ENCODE data around the gene CCDC86.

The CCDC86 gene

GRCh38 chr11:60831501-60832079 is 10.3 kb upstream of the CCDC86 start:
- no peak for DNase-seq

GRCh38 chr11:60834742-60835533 is 7.0 kb upstream of the CCDC86 start:
- DNase-seq: no peak

GRCh38 chr11:60835534-60835846 is 6.4 kb upstream of the CCDC86 start:
- no peak for DNase-seq

GRCh38 chr11:60836866-60837515 is 4.9 kb upstream of the CCDC86 start:
- DNase-seq: no peak

- DNase-seq: no peak
These were observed 3.8 kb upstream of the CCDC86 start for GRCh38 chr11:60838132-60838531.

- no peak for DNase-seq
These were observed 1.2 kb upstream of the CCDC86 start for GRCh38 chr11:60840470-60841430.

- DNase-seq: no peak
These were observed 1.0 kb downstream of the CCDC86 start for GRCh38 chr11:60842668-60843600.

GRCh38 chr11:60844045-60844869 is 2.3 kb downstream of the CCDC86 start:
- DNase-seq: no peak

GRCh38 chr11:60844870-60845221 is 2.9 kb downstream of the CCDC86 start:
- no peak for DNase-seq

- DNase-seq: no peak
These were observed 3.4 kb downstream of the CCDC86 start for GRCh38 chr11:60845338-60845737.

- no peak for DNase-seq
These were observed 5.4 kb downstream of the CCDC86 start for GRCh38 chr11:60847281-60847680.

- DNase-seq: no peak
These were observed 6.0 kb downstream of the CCDC86 start for GRCh38 chr11:60847896-60848295.

GRCh38 chr11:60848714-60849151 is 6.8 kb downstream of the CCDC86 start:
- DNase-seq: no peak

- no peak for DNase-seq
These were observed 8.0 kb downstream of the CCDC86 start for GRCh38 chr11:60849641-60850520.

- DNase-seq: no peak
These were observed 9.6 kb downstream of the CCDC86 start for GRCh38 chr11:60851327-60852104.

- no peak for DNase-seq
These were observed 10.4 kb downstream of the CCDC86 start for GRCh38 chr11:60852117-60852981.

GRCh38 chr11:60852982-60853950 is 11.4 kb downstream of the CCDC86 start:
- no peak for DNase-seq
